ENCODE data around the gene RBM15.

RBM15 gene

GRCh38 chr1:110341872-110342331 lies 2.7 kb downstream of the RBM15 start:
- Histone ChIP-seq H3K4me3 (ENCODE audit: low read length) (peak overlapping the region; percentile 71), H3K9ac (ENCODE audit: low read length) (no peak overlapping the region), H3K27me3 (ENCODE audit: control insufficient read depth, insufficient read depth, low read length) (no peaks in the 10 kb centered on the region), H3K27ac (ENCODE audit: low read length) (no peak overlapping the region), H3K9me3 (ENCODE audit: control insufficient read depth, low read depth, low read length) (no peaks in the 10 kb centered on the region), H3K4me1 (ENCODE audit: control insufficient read depth, low read depth, low read length) (peaks cover 49% of the 10 kb centered on the region), H3K36me3 (ENCODE audit: control insufficient read depth, low read depth, low read length) (peaks cover 54% of the 10 kb centered on the region)

GRCh38 chr1:110343249-110343648 lies 4.1 kb downstream of the RBM15 start:
- H3K4me3 ChIP-seq (ENCODE audit: low read length), result peak overlapping the region; percentile 71
- no peak overlapping the region for H3K27ac ChIP-seq (ENCODE audit: low read length)
- no peaks in the 10 kb centered on the region for H3K27me3 ChIP-seq (ENCODE audit: control insufficient read depth, insufficient read depth, low read length)
- H3K4me1 ChIP-seq (ENCODE audit: control insufficient read depth, low read depth, low read length), result peaks cover 51% of the 10 kb centered on the region
- no peak overlapping the region for H3K9ac ChIP-seq (ENCODE audit: low read length)
- H3K9me3 ChIP-seq (ENCODE audit: control insufficient read depth, low read depth, low read length), result no peaks in the 10 kb centered on the region
- H3K36me3 ChIP-seq (ENCODE audit: control insufficient read depth, low read depth, low read length), result peaks cover 60% of the 10 kb centered on the region

GRCh38 chr1:110344152-110344551 lies 5.0 kb downstream of the RBM15 start:
- H3K9ac ChIP-seq (ENCODE audit: low read length), result peak overlapping the region; percentile 11

GRCh38 chr1:110345480-110345879 lies 6.3 kb downstream of the RBM15 start:
- peaks cover 62% of the 10 kb centered on the region for H3K36me3 ChIP-seq (ENCODE audit: control insufficient read depth, low read depth, low read length)
- peaks cover 49% of the 10 kb centered on the region for H3K4me1 ChIP-seq (ENCODE audit: control insufficient read depth, low read depth, low read length)
- H3K27ac ChIP-seq (ENCODE audit: low read length), result no peak overlapping the region
- no peak overlapping the region for H3K4me3 ChIP-seq (ENCODE audit: low read length)
- no peaks in the 10 kb centered on the region for H3K27me3 ChIP-seq (ENCODE audit: control insufficient read depth, insufficient read depth, low read length)
- no peak overlapping the region for H3K9ac ChIP-seq (ENCODE audit: low read length)
- H3K9me3 ChIP-seq (ENCODE audit: control insufficient read depth, low read depth, low read length), result no peaks in the 10 kb centered on the region

More at GRCh38 chr1:110344152-110344551, 5.0 kb downstream of the RBM15 start:
- Histone ChIP-seq H3K9me3 (ENCODE audit: control insufficient read depth, low read depth, low read length) (no peaks in the 10 kb centered on the region), H3K4me3 (ENCODE audit: low read length) (peak overlapping the region; percentile 71), H3K27me3 (ENCODE audit: control insufficient read depth, insufficient read depth, low read length) (no peaks in the 10 kb centered on the region), H3K27ac (ENCODE audit: low read length) (no peak overlapping the region), H3K36me3 (ENCODE audit: control insufficient read depth, low read depth, low read length) (peaks cover 60% of the 10 kb centered on the region), H3K4me1 (ENCODE audit: control insufficient read depth, low read depth, low read length) (peaks cover 51% of the 10 kb centered on the region)

- Histone ChIP-seq H3K4me1 (ENCODE audit: control insufficient read depth, low read depth, low read length) (peaks cover 37% of the 10 kb centered on the region), H3K9me3 (ENCODE audit: control insufficient read depth, low read depth, low read length) (no peaks in the 10 kb centered on the region), H3K27me3 (ENCODE audit: control insufficient read depth, insufficient read depth, low read length) (no peaks in the 10 kb centered on the region), H3K4me3 (ENCODE audit: low read length) (no peak overlapping the region), H3K9ac (ENCODE audit: low read length) (no peak overlapping the region), H3K27ac (ENCODE audit: low read length) (no peak overlapping the region), H3K36me3 (ENCODE audit: control insufficient read depth, low read depth, low read length) (peaks cover 57% of the 10 kb centered on the region)
Observed at GRCh38 chr1:110346690-110347089, 7.5 kb downstream of the RBM15 start.

GRCh38 chr1:110347182-110347893 lies 8.2 kb downstream of the RBM15 start:
- peak overlapping the region; percentile 8 for H3K9ac ChIP-seq (ENCODE audit: low read length)
- peaks cover 36% of the 10 kb centered on the region for H3K4me1 ChIP-seq (ENCODE audit: control insufficient read depth, low read depth, low read length)
- no peak overlapping the region for H3K4me3 ChIP-seq (ENCODE audit: low read length)

GRCh38 chr1:110348050-110348449 lies 8.9 kb downstream of the RBM15 start:
- Histone ChIP-seq H3K9ac (ENCODE audit: low read length) (no peak overlapping the region), H3K4me3 (ENCODE audit: low read length) (no peak overlapping the region), H3K36me3 (ENCODE audit: control insufficient read depth, low read depth, low read length) (peaks cover 44% of the 10 kb centered on the region), H3K9me3 (ENCODE audit: control insufficient read depth, low read depth, low read length) (no peaks in the 10 kb centered on the region), H3K4me1 (ENCODE audit: control insufficient read depth, low read depth, low read length) (peaks cover 29% of the 10 kb centered on the region), H3K27ac (ENCODE audit: low read length) (no peak overlapping the region), H3K27me3 (ENCODE audit: control insufficient read depth, insufficient read depth, low read length) (no peaks in the 10 kb centered on the region)

More at GRCh38 chr1:110347182-110347893, 8.2 kb downstream of the RBM15 start:
- Histone ChIP-seq H3K9me3 (ENCODE audit: control insufficient read depth, low read depth, low read length) (no peaks in the 10 kb centered on the region), H3K36me3 (ENCODE audit: control insufficient read depth, low read depth, low read length) (peaks cover 51% of the 10 kb centered on the region), H3K27me3 (ENCODE audit: control insufficient read depth, insufficient read depth, low read length) (no peaks in the 10 kb centered on the region), H3K27ac (ENCODE audit: low read length) (no peak overlapping the region)

- no peak overlapping the region for H3K9ac ChIP-seq (ENCODE audit: low read length)
- peaks cover 37% of the 10 kb centered on the region for H3K36me3 ChIP-seq (ENCODE audit: control insufficient read depth, low read depth, low read length)
- H3K9me3 ChIP-seq (ENCODE audit: control insufficient read depth, low read depth, low read length), result no peaks in the 10 kb centered on the region
- peaks cover 24% of the 10 kb centered on the region for H3K4me1 ChIP-seq (ENCODE audit: control insufficient read depth, low read depth, low read length)
- no peak overlapping the region for H3K27ac ChIP-seq (ENCODE audit: low read length)
- no peak overlapping the region for H3K4me3 ChIP-seq (ENCODE audit: low read length)
- no peaks in the 10 kb centered on the region for H3K27me3 ChIP-seq (ENCODE audit: control insufficient read depth, insufficient read depth, low read length)
Observed at GRCh38 chr1:110348771-110349170, 9.6 kb downstream of the RBM15 start.

- Histone ChIP-seq H3K27ac (ENCODE audit: low read length) (no peak overlapping the region), H3K4me1 (ENCODE audit: control insufficient read depth, low read depth, low read length) (peaks cover 17% of the 10 kb centered on the region), H3K27me3 (ENCODE audit: control insufficient read depth, insufficient read depth, low read length) (no peaks in the 10 kb centered on the region), H3K9me3 (ENCODE audit: control insufficient read depth, low read depth, low read length) (no peaks in the 10 kb centered on the region), H3K9ac (ENCODE audit: low read length) (no peak overlapping the region), H3K36me3 (ENCODE audit: control insufficient read depth, low read depth, low read length) (peaks cover 22% of the 10 kb centered on the region), H3K4me3 (ENCODE audit: low read length) (no peak overlapping the region)
Observed at GRCh38 chr1:110350360-110350759, 11.2 kb downstream of the RBM15 start.

GRCh38 chr1:110355321-110355720 lies 16.1 kb downstream of the RBM15 start:
- H3K27me3 ChIP-seq (ENCODE audit: control insufficient read depth, insufficient read depth, low read length), result no peaks in the 10 kb centered on the region
- no peak overlapping the region for H3K4me3 ChIP-seq (ENCODE audit: low read length)
- H3K4me1 ChIP-seq (ENCODE audit: control insufficient read depth, low read depth, low read length), result no peaks in the 10 kb centered on the region
- no peaks in the 10 kb centered on the region for H3K9me3 ChIP-seq (ENCODE audit: control insufficient read depth, low read depth, low read length)
- H3K36me3 ChIP-seq (ENCODE audit: control insufficient read depth, low read depth, low read length), result peaks cover 24% of the 10 kb centered on the region
- H3K27ac ChIP-seq (ENCODE audit: low read length), result no peak overlapping the region
- no peak overlapping the region for H3K9ac ChIP-seq (ENCODE audit: low read length)

- Histone ChIP-seq H3K36me3 (ENCODE audit: control insufficient read depth, low read depth, low read length) (peaks cover 19% of the 10 kb centered on the region), H3K4me1 (ENCODE audit: control insufficient read depth, low read depth, low read length) (no peaks in the 10 kb centered on the region), H3K4me3 (ENCODE audit: low read length) (no peak overlapping the region), H3K9ac (ENCODE audit: low read length) (no peak overlapping the region), H3K27me3 (ENCODE audit: control insufficient read depth, insufficient read depth, low read length) (no peaks in the 10 kb centered on the region), H3K9me3 (ENCODE audit: control insufficient read depth, low read depth, low read length) (no peaks in the 10 kb centered on the region), H3K27ac (ENCODE audit: low read length) (no peak overlapping the region)
Observed at GRCh38 chr1:110356379-110356778, 17.2 kb downstream of the RBM15 start.

GRCh38 chr1:110360431-110360830 lies 21.3 kb downstream of the RBM15 start:
- Histone ChIP-seq H3K4me3 (ENCODE audit: low read length) (no peak overlapping the region), H3K9me3 (ENCODE audit: control insufficient read depth, low read depth, low read length) (no peaks in the 10 kb centered on the region), H3K27ac (ENCODE audit: low read length) (no peak overlapping the region), H3K36me3 (ENCODE audit: control insufficient read depth, low read depth, low read length) (peaks cover 41% of the 10 kb centered on the region), H3K9ac (ENCODE audit: low read length) (no peak overlapping the region), H3K4me1 (ENCODE audit: control insufficient read depth, low read depth, low read length) (no peaks in the 10 kb centered on the region), H3K27me3 (ENCODE audit: control insufficient read depth, insufficient read depth, low read length) (no peaks in the 10 kb centered on the region)
